Measurements from ENCODE around the gene CDH4.

- TF ChIP-seq, protein P1, sequence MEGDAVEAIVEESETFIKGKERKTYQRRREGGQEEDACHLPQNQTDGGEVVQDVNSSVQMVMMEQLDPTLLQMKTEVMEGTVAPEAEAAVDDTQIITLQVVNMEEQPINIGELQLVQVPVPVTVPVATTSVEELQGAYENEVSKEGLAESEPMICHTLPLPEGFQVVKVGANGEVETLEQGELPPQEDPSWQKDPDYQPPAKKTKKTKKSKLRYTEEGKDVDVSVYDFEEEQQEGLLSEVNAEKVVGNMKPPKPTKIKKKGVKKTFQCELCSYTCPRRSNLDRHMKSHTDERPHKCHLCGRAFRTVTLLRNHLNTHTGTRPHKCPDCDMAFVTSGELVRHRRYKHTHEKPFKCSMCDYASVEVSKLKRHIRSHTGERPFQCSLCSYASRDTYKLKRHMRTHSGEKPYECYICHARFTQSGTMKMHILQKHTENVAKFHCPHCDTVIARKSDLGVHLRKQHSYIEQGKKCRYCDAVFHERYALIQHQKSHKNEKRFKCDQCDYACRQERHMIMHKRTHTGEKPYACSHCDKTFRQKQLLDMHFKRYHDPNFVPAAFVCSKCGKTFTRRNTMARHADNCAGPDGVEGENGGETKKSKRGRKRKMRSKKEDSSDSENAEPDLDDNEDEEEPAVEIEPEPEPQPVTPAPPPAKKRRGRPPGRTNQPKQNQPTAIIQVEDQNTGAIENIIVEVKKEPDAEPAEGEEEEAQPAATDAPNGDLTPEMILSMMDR (IDR thresholded peaks at IDR 0.05; ENCODE audit: insufficient read depth, low read length), result no peak
- TF ChIP-seq POLR2AphosphoS5 (IDR thresholded peaks at IDR 0.05; ENCODE audit: low read depth) (no peak), GABPA (IDR thresholded peaks at IDR 0.05; ENCODE audit: low read depth) (no peak), SPI1 (IDR thresholded peaks at IDR 0.05; ENCODE audit: borderline replicate concordance, low read depth) (no peak)
- TF ChIP-seq, protein P2, sequence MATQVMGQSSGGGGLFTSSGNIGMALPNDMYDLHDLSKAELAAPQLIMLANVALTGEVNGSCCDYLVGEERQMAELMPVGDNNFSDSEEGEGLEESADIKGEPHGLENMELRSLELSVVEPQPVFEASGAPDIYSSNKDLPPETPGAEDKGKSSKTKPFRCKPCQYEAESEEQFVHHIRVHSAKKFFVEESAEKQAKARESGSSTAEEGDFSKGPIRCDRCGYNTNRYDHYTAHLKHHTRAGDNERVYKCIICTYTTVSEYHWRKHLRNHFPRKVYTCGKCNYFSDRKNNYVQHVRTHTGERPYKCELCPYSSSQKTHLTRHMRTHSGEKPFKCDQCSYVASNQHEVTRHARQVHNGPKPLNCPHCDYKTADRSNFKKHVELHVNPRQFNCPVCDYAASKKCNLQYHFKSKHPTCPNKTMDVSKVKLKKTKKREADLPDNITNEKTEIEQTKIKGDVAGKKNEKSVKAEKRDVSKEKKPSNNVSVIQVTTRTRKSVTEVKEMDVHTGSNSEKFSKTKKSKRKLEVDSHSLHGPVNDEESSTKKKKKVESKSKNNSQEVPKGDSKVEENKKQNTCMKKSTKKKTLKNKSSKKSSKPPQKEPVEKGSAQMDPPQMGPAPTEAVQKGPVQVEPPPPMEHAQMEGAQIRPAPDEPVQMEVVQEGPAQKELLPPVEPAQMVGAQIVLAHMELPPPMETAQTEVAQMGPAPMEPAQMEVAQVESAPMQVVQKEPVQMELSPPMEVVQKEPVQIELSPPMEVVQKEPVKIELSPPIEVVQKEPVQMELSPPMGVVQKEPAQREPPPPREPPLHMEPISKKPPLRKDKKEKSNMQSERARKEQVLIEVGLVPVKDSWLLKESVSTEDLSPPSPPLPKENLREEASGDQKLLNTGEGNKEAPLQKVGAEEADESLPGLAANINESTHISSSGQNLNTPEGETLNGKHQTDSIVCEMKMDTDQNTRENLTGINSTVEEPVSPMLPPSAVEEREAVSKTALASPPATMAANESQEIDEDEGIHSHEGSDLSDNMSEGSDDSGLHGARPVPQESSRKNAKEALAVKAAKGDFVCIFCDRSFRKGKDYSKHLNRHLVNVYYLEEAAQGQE (IDR thresholded peaks at IDR 0.05; ENCODE audit: insufficient replicate concordance, low read depth), result no peak
Observed at GRCh38 chr20:61347443-61347842, 95.4 kb downstream of the CDH4 start.
